Endodermal cell (in vitro differentiated cells): ENCODE results near the gene TTC34. TPM values are rescaled to one million over a fixed set of nuclear protein-coding genes. Genes with fewer than 3 reads are reported as not detected.

Source experiments
- DNase-seq: peaks from one replicate; pipeline ENCODE4 v3.0.0-alpha.2; 2017
- H3K27ac ChIP-seq: 2 replicates; pipeline ENCODE4 v1.5.1; 2013; ENCODE audit warnings: mild to moderate bottlenecking, low read depth, low read length, moderate library complexity
- H3K27me3 ChIP-seq: 2 replicates; pipeline ENCODE4 v1.6.1; 2013; ENCODE audit warnings: mild to moderate bottlenecking, low read length, moderate library complexity; ENCODE audit not compliant: insufficient read depth, control insufficient read depth, poor library complexity, severe bottlenecking
- H3K36me3 ChIP-seq: 2 replicates; pipeline ENCODE4 v1.7.0; 2013; ENCODE audit warnings: mild to moderate bottlenecking, low read length, moderate library complexity; ENCODE audit not compliant: control insufficient read depth, insufficient read depth
- H3K4me1 ChIP-seq: one replicate; pipeline ENCODE4 v1.7.0; 2013; ENCODE audit warnings: low read length; ENCODE audit not compliant: control insufficient read depth, insufficient read depth
- H3K4me3 ChIP-seq: 2 replicates; pipeline ENCODE4 v1.5.1; 2013; ENCODE audit warnings: mild to moderate bottlenecking, low read length, moderate library complexity
- H3K9ac ChIP-seq: 2 replicates; pipeline ENCODE4 v1.6.1; 2013; ENCODE audit warnings: mild to moderate bottlenecking, low read length, moderate library complexity; ENCODE audit not compliant: poor library complexity, severe bottlenecking; ENCODE audit errors: extremely low read depth
- H3K9me3 ChIP-seq: 2 replicates; pipeline ENCODE4 v1.6.1; 2013; ENCODE audit warnings: mild to moderate bottlenecking, low read length, moderate library complexity; ENCODE audit not compliant: control insufficient read depth
- H3K27ac Mint-ChIP-seq: 2 replicates; pipeline ENCODE4 v1.8.0; 2020; ENCODE audit warnings: mixed read lengths
- H3K27me3 Mint-ChIP-seq: 2 replicates; pipeline ENCODE4 v1.8.0; 2021; ENCODE audit warnings: mild to moderate bottlenecking, mixed read lengths; ENCODE audit not compliant: insufficient read depth
- H3K36me3 Mint-ChIP-seq: 2 replicates; pipeline ENCODE4 v1.8.0; 2020; ENCODE audit warnings: low read depth, mixed read lengths
- H3K4me1 Mint-ChIP-seq: 2 replicates; pipeline ENCODE4 v1.8.0; 2020; ENCODE audit warnings: mixed read lengths
- H3K4me3 Mint-ChIP-seq: 2 replicates; pipeline ENCODE4 v1.8.0; 2020; ENCODE audit warnings: mild to moderate bottlenecking, moderate library complexity, mixed read lengths
- H3K9me3 Mint-ChIP-seq: 2 replicates; pipeline ENCODE4 v1.8.0; 2020; ENCODE audit warnings: mild to moderate bottlenecking, mixed read lengths
- CTCF ChIP-seq: fragments of 200-600 bp; sonication (generic); conservative IDR thresholded peaks from 2 replicates; pipeline ENCODE4 v1.5.0; 2021; ENCODE audit warnings: antibody characterized with exemption, mild to moderate bottlenecking
- WGBS, 2 experiments: methylation state at CpG; one replicate each; pipeline versions ENCODE4 v1.1.5 to v1.1.7; 2013; ENCODE audit warnings: missing lambda C conversion rate in 2 of 2, mixed read lengths in 1 of 2; ENCODE audit not compliant: insufficient coverage in 1 of 2, insufficient read length in 1 of 2; 5-methylcytosine and 5-hydroxymethylcytosine counted together
- total RNA-seq, 2 donors: library from RNA; stranded (reverse); fragmentation: NEBNext Ultra II Directional in 1 of 2; extraction: Animal tissue kit (Norgen Biotek cat#: 25700) in 1 of 2; gene quantifications; 2 replicates in 1 of 2; 3 replicates in 1 of 2; pipeline ENCODE4 v1.2.1, GENCODE V29; 2021

The TTC34 gene
- total RNA-seq, 2 donors from 2014 or later: 2.4 to 3.1 TPM

- no peak overlapping the region for H3K27ac Mint-ChIP-seq
- peaks cover 30% of the 10 kb centered on the region for H3K9me3 ChIP-seq
- H3K27me3 ChIP-seq: no peaks in the 10 kb centered on the region
- H3K4me3 Mint-ChIP-seq: no peak overlapping the region
- H3K4me1 ChIP-seq: no peaks in the 10 kb centered on the region
- WGBS, 2 experiments: 64 to 76% methylated on average over 7 to 11 of the region's 11 CpGs
- H3K27me3 Mint-ChIP-seq: peaks cover 3% of the 10 kb centered on the region
- TF ChIP-seq CTCF: no peak
- H3K9me3 Mint-ChIP-seq: peaks cover 93% of the 10 kb centered on the region
- DNase-seq: no peak
- peaks cover 4% of the 10 kb centered on the region for H3K36me3 Mint-ChIP-seq
- no peak overlapping the region for H3K27ac ChIP-seq
- H3K9ac ChIP-seq: no peak overlapping the region
- H3K4me1 Mint-ChIP-seq: no peaks in the 10 kb centered on the region
- no peaks in the 10 kb centered on the region for H3K36me3 ChIP-seq
- H3K4me3 ChIP-seq: no peak overlapping the region
These were observed 19.4 kb upstream of the TTC34 start for GRCh38 chr1:2820731-2821372.

- TF ChIP-seq CTCF: no peak
- WGBS, 2 experiments: 86 to 89% methylated on average over 18 to 31 of the region's 31 CpGs
- no peak overlapping the region for H3K4me3 ChIP-seq
- no peaks in the 10 kb centered on the region for H3K27me3 ChIP-seq
- H3K4me3 Mint-ChIP-seq: no peak overlapping the region
- no peak for DNase-seq
- no peaks in the 10 kb centered on the region for H3K4me1 Mint-ChIP-seq
- H3K9me3 ChIP-seq: peaks cover 30% of the 10 kb centered on the region
- H3K4me1 ChIP-seq: no peaks in the 10 kb centered on the region
- H3K9ac ChIP-seq: no peak overlapping the region
- H3K9me3 Mint-ChIP-seq: peaks cover 88% of the 10 kb centered on the region
- H3K27me3 Mint-ChIP-seq: peaks cover 3% of the 10 kb centered on the region
- no peaks in the 10 kb centered on the region for H3K36me3 ChIP-seq
- H3K27ac ChIP-seq: no peak overlapping the region
- peaks cover 4% of the 10 kb centered on the region for H3K36me3 Mint-ChIP-seq
- H3K27ac Mint-ChIP-seq: no peak overlapping the region
These were observed 18.6 kb upstream of the TTC34 start for GRCh38 chr1:2819831-2820730.

- Histone ChIP-seq H3K27ac (no peak overlapping the region), H3K4me3 (no peak overlapping the region), H3K36me3 (no peaks in the 10 kb centered on the region), H3K9ac (no peak overlapping the region), H3K27me3 (no peaks in the 10 kb centered on the region), H3K4me1 (no peaks in the 10 kb centered on the region), H3K9me3 (peaks cover 32% of the 10 kb centered on the region)
- DNase-seq: no peak
- peaks cover 3% of the 10 kb centered on the region for H3K27me3 Mint-ChIP-seq
- H3K4me3 Mint-ChIP-seq: no peak overlapping the region
- H3K36me3 Mint-ChIP-seq: peaks cover 4% of the 10 kb centered on the region
- no peak overlapping the region for H3K27ac Mint-ChIP-seq
- peaks cover 87% of the 10 kb centered on the region for H3K9me3 Mint-ChIP-seq
- H3K4me1 Mint-ChIP-seq: no peaks in the 10 kb centered on the region
- WGBS, 2 experiments: 83 to 100% methylated on average over 1 to 5 of the region's 5 CpGs
- TF ChIP-seq CTCF: no peak
These were observed 17.9 kb upstream of the TTC34 start for GRCh38 chr1:2819429-2819828.
